RWPE1 (cell line): ENCODE measurements around the gene AMH.

Source experiments
- CTCF ChIA-PET: fragments of 350-600 bp; sonication (Branson Sonifier 250); formaldehyde crosslinking; extraction: SDS; loops from one replicate; lab custom pipeline; 2021; lab: Yijun Ruan, JAX
- POLR2A ChIA-PET: fragments of 400-600 bp; formaldehyde crosslinking; extraction: SDS; loops from one replicate; lab custom pipeline; 2020; ENCODE audit warnings: antibody characterized with exemption; ENCODE audit not compliant: low non-redundant PET; lab: Yijun Ruan, JAX
- DNase-seq: peaks from one replicate; pipeline ENCODE4 v3.0.0; 2012; ENCODE audit warnings: low spot score
- H3K27ac ChIP-seq: fragments of 450-650 bp; 2 replicates; pipeline ENCODE4 v1.5.1; 2017
- CTCF ChIP-seq: fragments of 450-650 bp; conservative IDR thresholded peaks from 2 replicates; pipeline ENCODE4 v1.5.1; 2017; ENCODE audit warnings: low read depth, mild to moderate bottlenecking

Gene AMH

DNA sequence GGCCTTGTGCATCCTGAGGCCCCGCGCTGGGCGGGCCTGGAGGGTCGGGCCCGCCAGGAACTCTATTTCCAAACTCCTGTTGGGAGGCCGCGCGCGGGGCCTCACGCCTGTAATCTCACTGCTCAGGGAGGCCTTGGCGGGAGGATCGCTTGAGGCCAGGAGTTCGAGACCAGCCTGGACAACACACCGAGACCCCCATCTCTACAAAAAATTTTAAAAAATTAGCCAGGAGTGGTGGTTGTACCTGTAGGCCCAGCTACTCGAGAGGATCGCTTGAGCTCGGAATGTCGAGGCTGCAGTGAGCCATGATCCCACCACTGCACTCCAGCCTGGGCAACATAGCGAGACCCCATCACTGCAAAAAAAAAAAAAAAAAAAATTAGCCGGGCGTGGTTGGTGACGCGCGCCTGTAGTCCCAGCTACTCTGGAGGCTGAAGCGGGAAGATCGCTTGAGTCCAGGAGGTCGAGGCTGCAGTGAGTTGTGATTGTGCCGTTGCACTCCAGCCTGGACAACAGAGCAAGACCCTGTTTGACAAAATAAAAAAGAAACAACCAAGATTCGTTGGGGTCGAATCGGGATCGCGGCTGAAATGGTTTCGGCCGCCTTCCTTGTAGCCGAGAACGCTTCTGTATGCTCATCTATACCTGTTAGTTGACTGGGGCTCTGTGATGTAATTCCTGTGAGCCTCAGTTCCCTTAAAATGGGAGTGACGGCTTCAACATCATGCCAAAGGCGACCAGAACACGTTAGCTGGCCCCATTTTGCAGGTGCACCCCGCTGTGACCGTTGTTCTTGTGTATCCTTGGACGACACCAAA, 11.9 kb upstream of the AMH start:
- POLR2A ChIA-PET = interaction anchor here (0.6 kb wide), 3 partner anchors 155 to 218 kb away, joined by 3 to 5 read pairs (median 3); partner anchors contain the start of gene TIMM13
- CTCF ChIA-PET = interaction anchor here (0.7 kb wide), 1 partner anchor 76 kb away, joined by 4 read pairs; no protein-coding TSS in a partner anchor
- peak overlapping the region; percentile 95 for H3K27ac ChIP-seq
- DNase-seq = no peak
- TF ChIP-seq CTCF = no peak

DNA sequence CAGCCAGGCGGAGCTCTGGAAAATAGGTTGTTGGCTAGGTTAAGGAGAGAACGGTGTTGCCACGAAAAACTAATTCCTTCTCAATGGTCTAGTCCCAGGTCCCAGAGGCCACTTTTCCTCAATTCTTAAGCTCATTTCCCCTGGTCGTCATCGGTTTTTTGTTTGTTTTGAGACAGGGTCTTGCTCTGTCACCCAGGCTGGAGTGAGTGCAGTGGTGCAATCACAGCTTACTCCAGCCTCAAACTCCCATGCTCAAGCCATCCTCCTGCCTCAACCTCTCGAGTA, 11.3 kb upstream of the AMH start:
- POLR2A ChIA-PET = interaction anchor here (0.6 kb wide), 4 partner anchors 76 to 217 kb away, joined by 3 to 8 read pairs (median 4); partner anchors contain the start of gene TIMM13
- H3K27ac ChIP-seq = peak overlapping the region; percentile 95
- CTCF ChIA-PET = no interaction called here
- DNase-seq = no peak
- TF ChIP-seq CTCF = no peak

GRCh38 chr19:2239173-2239572, 9.9 kb upstream of the AMH start:
- TF ChIP-seq CTCF = no peak
- H3K27ac ChIP-seq = peak overlapping the region; percentile 47
- POLR2A ChIA-PET = no interaction called here
- no peak for DNase-seq
- CTCF ChIA-PET = interaction anchor here (1.0 kb wide), 1 partner anchor 374 kb away, joined by 3 read pairs; no protein-coding TSS in a partner anchor

DNA sequence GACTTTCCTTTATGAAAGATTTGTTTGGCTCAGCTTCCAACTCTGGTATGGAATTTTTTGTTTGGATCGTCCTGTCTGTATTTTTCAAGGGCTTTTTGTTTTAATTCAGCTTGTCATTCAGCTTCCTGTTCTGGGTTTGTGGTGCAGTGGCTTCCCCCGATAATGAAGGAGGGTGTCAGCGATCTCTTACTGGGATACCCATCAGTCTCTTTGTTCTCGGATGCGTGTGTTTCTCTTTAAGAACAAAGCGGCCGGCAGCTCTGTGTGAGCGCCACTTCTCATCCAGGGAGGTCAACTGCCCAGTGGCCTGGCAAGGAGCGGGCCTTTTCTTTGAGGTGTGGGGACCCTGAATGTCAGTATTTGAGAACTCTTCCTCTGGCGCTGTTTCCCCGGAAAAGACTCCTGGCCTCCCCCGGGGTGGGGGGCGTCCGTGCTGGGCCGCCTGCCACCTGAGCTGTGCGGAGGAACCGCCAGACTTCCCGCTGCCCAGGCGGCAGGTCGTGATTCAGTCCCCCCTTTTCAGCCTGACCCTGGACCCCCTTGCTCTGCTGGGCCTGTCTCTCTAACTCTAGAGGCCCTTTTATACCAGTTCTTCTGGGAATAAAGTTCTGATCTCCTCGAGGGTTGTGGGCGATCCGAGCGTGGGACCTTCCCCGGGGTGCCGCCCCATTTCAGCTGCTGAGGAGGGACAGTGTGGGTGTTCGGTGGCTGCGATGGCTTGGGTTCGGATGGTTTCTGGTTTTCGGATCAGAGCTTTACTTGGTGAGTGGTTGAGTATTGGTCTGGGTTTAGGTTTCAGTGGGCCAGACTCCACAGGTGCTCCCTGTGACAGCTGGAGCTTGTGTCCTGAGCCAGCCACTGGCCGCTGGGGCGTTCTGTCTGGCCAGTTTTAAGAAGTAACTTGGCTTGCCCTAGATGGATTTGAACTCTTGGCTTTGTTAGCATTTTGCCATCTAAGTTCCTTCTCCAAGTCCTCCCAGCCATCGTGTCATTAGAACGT, 9.1 kb upstream of the AMH start:
- POLR2A ChIA-PET = interaction anchor here (0.6 kb wide), 1 partner anchor 92 kb away, joined by 4 read pairs; no protein-coding TSS in a partner anchor
- peak overlapping the region; percentile 68 for H3K27ac ChIP-seq
- no peak for TF ChIP-seq CTCF
- CTCF ChIA-PET = interaction anchor here (0.6 to 1.2 kb wide), 3 partner anchors 21 to 375 kb away, joined by 3 read pairs; no protein-coding TSS in a partner anchor
- no peak for DNase-seq

- no peak for DNase-seq
- POLR2A ChIA-PET = interaction anchor here (0.6 kb wide), 1 partner anchor 93 kb away, joined by 4 read pairs; no protein-coding TSS in a partner anchor
- no peak for TF ChIP-seq CTCF
- CTCF ChIA-PET = interaction anchor here (1.2 kb wide), 1 partner anchor 20 kb away, joined by 3 read pairs; no protein-coding TSS in a partner anchor
- H3K27ac ChIP-seq = peak overlapping the region; percentile 68
Measured at GRCh38 chr19:2240881-2241760, 8.0 kb upstream of the AMH start.
